HG02588 (cell line): ENCODE measurements around the gene TBC1D22B.

Experiments
- ATAC-seq: cut with Tn5 transposase; IDR thresholded peaks from one replicate; pipeline ENCODE4 v1.9.1; 2021; ENCODE audit warnings: mild to moderate bottlenecking, moderate library complexity; ENCODE audit not compliant: unreplicated experiment

TBC1D22B gene

DNA sequence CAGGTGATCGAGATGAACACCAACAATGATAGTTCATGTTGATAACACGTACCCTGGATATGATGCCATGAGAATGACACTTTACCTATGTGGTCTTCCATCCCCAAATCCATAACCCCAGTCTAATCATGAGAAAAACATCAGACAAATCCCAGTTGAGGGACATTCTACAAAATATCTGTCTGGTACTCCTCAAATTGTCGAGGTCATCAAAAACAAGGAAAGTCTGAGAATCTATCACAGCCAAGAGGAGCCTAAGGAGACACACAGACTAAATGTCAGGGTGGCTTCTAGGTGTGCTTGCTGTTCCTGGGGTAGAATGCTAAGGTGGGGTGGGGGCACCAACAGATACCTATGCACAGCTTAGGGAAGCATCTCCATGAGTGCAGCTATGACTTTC, 93.5 kb downstream of the TBC1D22B start:
- ATAC-seq, result no peak

DNA sequence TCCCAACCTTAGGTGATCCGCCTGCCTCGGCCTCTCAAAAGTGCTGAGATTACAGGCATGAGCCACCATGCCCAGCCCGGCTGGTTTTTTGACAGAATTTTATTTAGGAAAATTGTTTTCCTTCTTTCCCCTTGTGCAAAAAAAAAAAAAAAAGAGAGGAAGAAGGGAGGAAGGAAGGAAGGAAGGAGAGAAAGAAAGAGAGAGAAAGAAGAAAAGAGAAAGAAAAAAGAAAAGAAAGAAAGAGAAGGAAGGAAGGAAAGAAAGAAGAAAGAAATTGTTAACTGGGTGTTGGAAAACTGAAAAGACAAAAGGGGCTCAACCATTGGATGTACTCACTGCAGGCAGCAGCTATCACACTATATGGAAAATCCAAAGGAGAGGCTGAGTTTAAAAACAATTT, 94.8 kb downstream of the TBC1D22B start:
- no peak for ATAC-seq

- peak; percentile 90 for ATAC-seq
Observed at GRCh38 chr6:37353761-37354525, 96.4 kb downstream of the TBC1D22B start, which contains the start of gene RNF8. Gene RNF8, plus strand, starts transcription at chr6:37353983. Its CDS starts 182 bp downstream, at chr6:37354165.

GRCh38 chr6:37354526-37355384, 97.2 kb downstream of the TBC1D22B start:
- ATAC-seq, result no peak

DNA sequence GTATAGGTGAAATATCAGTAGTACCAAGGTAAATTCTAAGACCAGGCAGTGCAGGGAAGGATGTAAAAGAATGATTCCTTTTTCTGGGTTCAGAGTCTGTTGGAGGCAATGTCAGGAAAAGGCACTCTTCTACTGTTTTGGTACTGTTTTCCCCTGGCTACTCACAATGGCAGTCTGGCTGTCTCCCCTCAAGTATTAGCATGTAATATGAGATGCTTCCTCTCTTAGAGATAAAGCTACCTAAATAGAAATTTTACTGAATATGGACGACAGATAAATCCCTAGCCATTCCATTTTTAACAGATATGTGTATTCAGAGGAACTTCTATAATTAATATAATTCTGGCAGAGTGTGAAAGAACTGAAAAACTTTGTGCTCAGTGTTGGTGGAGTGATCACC, 99.7 kb downstream of the TBC1D22B start:
- ATAC-seq, result no peak

DNA sequence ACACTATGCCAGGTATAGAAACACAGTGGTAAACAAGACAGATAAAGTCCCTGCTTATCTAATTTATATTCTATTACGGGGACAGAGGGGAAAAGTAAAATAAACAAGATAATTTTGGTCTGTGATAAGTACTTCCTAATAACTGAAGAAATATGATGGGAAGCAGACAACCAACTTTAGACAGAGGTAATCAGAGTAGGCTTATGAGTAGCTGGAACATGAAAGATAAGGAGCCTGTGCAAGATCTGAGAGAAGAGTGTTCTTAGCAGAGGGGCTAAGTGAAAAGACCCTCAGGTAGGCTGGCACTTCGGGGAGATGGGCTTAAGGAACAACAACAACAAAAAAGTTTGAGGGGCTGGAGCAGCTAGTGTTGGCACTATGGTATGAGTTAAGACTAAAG, 100.3 kb downstream of the TBC1D22B start:
- no peak for ATAC-seq

- ATAC-seq, result no peak
Observed at GRCh38 chr6:37359039-37359438, 101.5 kb downstream of the TBC1D22B start.

DNA sequence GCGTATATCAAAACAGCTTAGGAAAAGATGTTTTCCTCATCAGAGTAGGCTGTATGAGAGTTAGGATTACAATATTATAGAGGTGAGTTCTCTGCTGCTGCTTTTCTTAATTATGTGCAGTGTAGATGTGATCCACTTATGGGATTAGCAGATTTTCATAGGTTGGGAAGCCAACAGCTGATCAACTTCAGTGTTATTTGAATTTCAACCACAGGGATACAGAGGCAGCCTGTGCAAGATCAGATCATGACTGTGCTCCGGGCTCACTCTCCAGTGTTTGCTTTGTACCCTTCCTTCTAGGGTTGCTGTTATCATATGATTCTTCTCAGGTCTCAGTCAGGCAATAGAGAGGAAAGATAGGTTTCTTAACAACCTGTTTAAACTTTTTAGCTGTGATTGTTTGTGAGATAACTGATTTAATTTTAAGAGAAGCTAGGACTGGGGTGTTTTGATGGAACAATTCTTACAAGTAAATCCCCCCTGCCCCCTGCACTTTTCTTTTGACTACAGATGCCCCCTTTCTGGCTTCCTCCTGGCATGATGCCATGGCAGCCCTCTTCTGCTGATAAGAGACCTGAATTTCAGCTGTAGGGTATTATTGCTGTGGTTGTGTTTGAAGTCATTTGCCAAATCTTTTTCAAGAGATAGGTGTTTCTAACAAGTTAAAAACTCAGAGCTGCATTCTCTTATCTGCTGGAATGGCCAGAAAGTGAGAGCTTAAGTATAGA, 104.7 kb downstream of the TBC1D22B start:
- ATAC-seq, result no peak

DNA sequence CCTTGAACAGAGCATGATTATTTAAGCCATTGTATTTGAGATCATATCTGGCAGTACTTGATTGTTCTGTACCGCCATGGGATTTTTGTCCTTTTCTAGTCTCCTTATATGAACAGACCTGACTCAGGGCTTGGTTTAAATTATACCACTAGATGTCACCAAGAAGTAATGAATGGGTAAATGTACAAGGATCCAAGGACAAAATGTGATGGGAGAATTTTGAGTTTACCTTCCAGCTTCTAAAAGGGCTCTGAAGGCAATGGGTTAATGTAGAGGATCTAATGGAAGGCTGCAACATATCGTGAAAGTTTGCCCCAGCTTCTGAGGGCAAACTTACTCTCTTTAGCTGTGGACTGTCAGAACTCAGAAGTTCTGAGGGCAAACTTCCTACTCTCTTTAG, 108.2 kb downstream of the TBC1D22B start:
- no peak for ATAC-seq

DNA sequence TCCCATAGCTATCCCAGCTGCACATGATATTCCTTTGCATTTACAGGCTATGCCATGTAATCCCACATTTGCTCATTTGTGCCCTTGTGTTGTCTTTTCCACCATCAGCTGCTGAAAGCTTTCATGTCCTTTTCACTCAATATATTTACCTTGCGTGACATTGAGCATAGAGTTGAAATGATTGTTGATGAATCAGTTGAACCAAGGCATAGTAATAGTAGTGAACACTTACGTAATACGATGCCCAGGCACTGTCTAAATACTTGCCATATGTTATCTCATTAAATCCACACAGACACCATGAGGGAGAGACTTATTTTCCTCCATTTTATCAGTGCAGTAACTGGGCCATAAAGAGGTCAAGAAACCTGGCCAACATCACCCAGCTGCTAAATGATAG, 109.3 kb downstream of the TBC1D22B start:
- ATAC-seq, result no peak

DNA sequence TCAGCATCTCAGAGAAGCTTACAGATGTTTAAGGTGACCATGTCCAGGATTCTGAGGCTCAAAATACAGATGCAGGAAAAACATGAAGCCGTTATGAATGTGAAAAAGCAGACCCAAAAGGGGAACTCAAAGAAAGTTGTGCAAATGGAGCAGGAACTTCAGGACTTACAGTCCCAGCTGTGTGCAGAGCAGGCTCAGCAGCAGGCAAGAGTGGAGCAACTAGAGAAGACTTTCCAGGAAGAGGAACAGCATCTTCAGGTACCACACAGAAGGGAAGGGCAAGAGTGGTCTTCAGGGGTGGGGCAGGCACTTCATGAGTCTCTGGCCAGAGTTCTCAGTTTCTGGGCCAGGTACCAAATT, 111.4 kb downstream of the TBC1D22B start:
- no peak for ATAC-seq

GRCh38 chr6:37369321-37370201, 112.0 kb downstream of the TBC1D22B start:
- ATAC-seq, result no peak

GRCh38 chr6:37371154-37372083, 113.8 kb downstream of the TBC1D22B start:
- no peak for ATAC-seq

- ATAC-seq, result no peak
Observed at GRCh38 chr6:37372116-37372515, 114.5 kb downstream of the TBC1D22B start.

GRCh38 chr6:37373822-37374471, 116.4 kb downstream of the TBC1D22B start:
- ATAC-seq, result no peak

DNA sequence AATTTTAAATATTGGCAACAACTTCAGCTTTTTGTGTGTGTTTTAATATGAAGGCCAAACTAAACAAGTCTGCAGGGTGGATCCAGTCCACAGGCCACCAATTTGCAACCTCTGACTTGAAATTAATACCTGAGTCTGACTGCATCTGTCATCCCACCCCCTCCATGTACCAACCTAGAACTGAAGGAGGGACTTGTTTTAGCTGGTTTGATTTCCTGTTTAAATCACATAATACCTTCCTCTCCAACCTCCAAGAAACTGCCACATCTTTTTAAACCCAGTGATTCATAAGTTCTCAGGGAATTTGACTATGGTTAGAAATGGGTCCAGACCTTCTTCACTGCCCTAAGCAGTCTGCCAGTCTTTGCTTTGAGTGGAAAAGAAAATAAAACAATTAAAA, 117.8 kb downstream of the TBC1D22B start:
- ATAC-seq, result no peak

DNA sequence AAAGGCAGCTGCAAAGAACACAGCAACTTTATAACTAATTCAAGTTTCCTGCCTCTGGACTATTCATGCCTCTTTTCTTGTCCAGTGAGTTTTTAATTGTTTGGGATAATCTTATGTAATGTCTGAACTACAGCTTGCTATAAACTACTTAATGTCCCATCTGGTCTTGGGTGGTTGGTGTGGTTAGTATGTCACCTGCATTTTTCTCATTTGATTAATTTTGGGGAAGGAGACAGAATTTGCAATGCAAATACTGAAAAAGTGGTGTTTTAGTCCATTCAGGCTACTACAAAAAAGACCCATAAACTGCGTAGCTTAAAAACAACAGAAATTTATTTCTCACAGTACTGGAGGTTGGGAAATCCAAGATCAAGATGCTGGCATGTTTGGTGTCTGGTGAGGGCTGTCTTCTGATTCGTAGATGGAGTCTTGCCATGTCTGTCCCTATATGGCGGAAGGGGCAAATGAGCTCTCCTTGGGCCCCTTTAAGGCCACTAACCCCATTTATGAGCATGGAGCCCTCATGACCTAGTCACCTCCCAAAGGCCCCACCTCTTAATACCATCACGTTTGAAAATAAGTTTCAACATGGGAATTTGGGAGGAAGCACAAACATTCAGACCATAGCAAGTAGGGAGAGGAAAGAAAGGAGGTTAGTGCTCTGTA, 118.6 kb downstream of the TBC1D22B start:
- ATAC-seq, result no peak

DNA sequence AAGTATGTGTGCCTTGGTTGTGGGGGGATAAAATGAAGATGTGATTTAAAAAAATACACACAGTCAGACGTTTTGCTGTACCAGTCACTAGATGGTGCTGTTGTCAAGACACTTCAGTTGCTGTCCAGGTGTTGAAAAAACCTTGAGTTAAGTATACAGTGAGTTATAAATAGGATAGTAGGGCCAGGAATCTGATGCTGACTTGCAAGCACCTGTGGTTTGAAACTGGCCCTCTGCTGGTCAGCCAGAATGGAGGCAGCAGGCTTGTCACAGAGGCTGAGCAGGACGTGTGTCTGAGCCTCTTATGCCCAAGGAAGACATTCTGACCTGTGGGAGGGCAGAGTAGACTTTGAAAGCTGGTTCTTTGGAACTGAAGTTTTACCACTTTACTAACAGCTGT, 124.0 kb downstream of the TBC1D22B start:
- ATAC-seq, result no peak
